Smooth muscle cell of bladder (primary cell): ENCODE measurements around the gene KRTAP29-1. TPM values are rescaled to one million over a fixed set of nuclear protein-coding genes. Genes with fewer than 3 reads are reported as not detected.

ENCODE experiments used
- total RNA-seq: library from RNA; depleted of rRNA; stranded (reverse); fragments of >200 nt; gene quantifications from 2 replicates; pipeline ENCODE4 v1.2.3, GENCODE V29; 2014

KRTAP29-1 gene
- total RNA-seq = not detected in 2 replicates

GRCh38 chr17:41301916-41302901, at the start of gene KRTAP29-1:
TSS of gene KRTAP29-1 (minus strand) at chr17:41302851. CDS start at chr17:41302851, 0 bp downstream.

DNA sequence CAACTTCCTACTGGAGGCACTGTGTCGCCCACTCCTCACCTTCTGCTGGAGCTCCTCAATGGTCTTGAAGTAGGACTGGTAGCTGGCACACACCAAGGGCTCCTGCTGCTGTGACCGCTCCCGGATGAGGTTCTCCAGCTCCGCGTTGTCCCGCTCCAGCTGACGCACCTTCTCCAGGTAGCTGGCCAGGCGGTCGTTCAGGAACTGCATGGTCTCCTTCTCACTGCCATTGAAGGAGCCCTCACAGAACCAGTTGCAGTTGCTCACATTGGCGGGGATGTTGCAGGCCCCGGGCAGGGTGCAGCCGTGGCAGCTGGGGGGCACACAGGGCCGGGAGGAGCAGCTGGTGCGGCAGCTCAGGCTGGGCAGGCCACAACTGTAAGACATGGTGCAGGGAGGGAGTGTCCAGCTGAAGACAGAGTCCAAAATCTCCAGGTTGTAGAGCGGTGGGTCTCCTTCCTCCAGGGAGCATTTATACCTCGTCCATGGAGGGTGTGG, 47.8 kb upstream of the KRTAP29-1 start, which contains the start of gene KRT33A:
Gene KRT33A, minus strand, starts transcription at position 448 of the 498 bp plus-strand sequence. Its CDS starts 61 bp downstream, at position 387.

DNA sequence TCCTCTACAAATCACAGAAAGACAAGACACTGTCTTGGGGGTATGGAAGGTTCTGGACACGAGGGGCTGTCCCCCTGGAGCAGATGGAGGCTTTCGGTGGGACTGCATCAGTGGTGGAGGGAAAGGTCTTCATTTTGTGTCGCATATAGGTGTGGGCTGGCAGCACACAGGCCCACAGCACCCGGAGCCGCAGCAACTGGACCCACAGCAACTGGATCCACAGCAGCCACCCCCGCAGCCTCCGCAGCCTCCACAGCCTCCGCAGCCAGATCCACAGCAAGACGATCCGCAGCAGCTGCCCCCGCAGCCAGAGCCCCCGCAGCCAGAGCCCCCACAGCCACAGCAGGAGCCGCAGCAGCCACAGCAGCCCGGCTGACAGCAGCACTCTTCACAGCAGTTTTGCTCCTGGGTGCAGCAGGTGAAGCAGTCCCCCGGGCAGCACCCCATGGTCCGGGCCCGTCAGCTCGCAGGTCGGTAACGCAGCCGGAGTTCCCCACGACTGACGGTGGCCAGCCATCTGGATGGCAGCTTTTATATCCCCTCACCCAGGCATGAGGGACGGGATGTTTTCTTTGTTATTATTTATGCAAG, 12.6 kb upstream of the KRTAP29-1 start, which contains the start of gene KRTAP17-1:
Gene KRTAP17-1, minus strand, starts transcription at position 507 of the 591 bp plus-strand sequence. Its CDS starts 60 bp downstream, at position 447.

GRCh38 chr17:41308918-41309359, 6.3 kb upstream of the KRTAP29-1 start, which contains the start of gene KRTAP16-1:
TSS of gene KRTAP16-1 (minus strand) at chr17:41309309. CDS start at chr17:41309253, 56 bp downstream.

GRCh38 chr17:41275648-41276190, 26.9 kb downstream of the KRTAP29-1 start, which contains the start of gene KRTAP9-7:
TSS of gene KRTAP9-7 (plus strand) at chr17:41275698. CDS start at chr17:41275698, 0 bp downstream.

GRCh38 chr17:41265078-41265477, 37.6 kb downstream of the KRTAP29-1 start, which contains the start of gene KRTAP9-6:
TSS of gene KRTAP9-6 (plus strand) at chr17:41265378. CDS start at chr17:41265378, 0 bp downstream.

DNA sequence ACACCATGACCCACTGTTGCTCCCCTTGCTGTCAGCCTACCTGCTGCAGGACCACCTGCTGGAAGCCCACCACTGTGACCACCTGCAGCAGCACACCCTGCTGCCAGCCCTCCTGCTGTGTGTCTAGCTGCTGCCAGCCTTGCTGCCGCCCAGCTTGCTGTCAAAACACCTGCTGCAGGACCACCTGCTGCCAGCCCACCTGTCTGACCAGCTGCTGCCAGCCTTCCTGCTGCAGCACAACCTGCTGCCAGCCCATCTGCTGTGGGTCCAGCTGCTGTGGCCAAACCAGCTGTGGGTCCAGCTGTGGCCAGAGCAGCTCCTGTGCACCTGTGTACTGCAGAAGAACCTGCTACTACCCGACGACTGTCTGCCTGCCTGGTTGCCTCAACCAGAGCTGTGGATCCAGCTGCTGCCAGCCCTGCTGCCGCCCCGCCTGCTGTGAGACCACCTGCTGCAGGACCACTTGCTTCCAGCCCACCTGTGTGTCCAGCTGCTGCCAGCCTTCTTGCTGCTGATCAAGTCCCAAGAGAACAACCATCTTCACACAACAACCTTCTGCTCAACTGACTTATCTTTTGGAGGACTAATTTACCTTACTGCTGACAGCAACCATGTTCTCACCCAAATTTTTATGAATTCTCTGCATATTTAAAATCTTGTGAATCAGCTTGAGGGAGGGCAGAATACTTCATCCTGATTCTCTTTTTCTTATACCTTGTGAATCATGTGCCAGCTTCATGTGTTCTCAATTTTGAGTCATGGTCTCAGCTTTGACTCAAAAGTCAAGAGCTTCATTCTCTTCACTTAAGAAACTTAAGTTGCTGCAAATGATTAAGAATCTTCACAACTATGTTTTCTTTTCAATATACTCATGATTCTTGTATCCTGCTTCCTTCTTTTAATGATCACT, 47.0 kb downstream of the KRTAP29-1 start, which contains the start of gene KRTAP9-9:
Gene KRTAP9-9, plus strand, starts transcription at position 4 of the 910 bp plus-strand sequence.

Other genes starting within 250 kb of the KRTAP29-1 start
- gene KRTAP2-2, start 247.6 kb downstream of the KRTAP29-1 start, total RNA-seq = not detected in 2 replicates
- gene KRTAP2-3, start 242.7 kb downstream of the KRTAP29-1 start, total RNA-seq = not detected in 2 replicates
- gene KRTAP2-4, start 237.0 kb downstream of the KRTAP29-1 start, total RNA-seq = not detected in 2 replicates
- not detected in 2 replicates for gene KRTAP4-7, start 218.7 kb downstream of the KRTAP29-1 start, total RNA-seq
- gene KRTAP4-8, start 204.7 kb downstream of the KRTAP29-1 start, total RNA-seq = not detected in 2 replicates
- not detected in 2 replicates for gene KRTAP4-16, start 200.6 kb downstream of the KRTAP29-1 start, total RNA-seq
- gene KRTAP4-9, start 197.5 kb downstream of the KRTAP29-1 start, total RNA-seq = not detected in 2 replicates
- not detected in 2 replicates for gene KRTAP4-11, start 184.5 kb downstream of the KRTAP29-1 start, total RNA-seq
- gene KRTAP4-12, start 178.7 kb downstream of the KRTAP29-1 start, total RNA-seq = not detected in 2 replicates
- not detected in 2 replicates for gene KRTAP4-6, start 162.3 kb downstream of the KRTAP29-1 start, total RNA-seq
- gene KRTAP4-5, start 153.0 kb downstream of the KRTAP29-1 start, total RNA-seq = not detected in 2 replicates
- not detected in 2 replicates for gene KRTAP4-4, start 142.1 kb downstream of the KRTAP29-1 start, total RNA-seq
- gene KRTAP4-3, start 134.6 kb downstream of the KRTAP29-1 start, total RNA-seq = not detected in 2 replicates
- gene KRTAP4-2, start 124.6 kb downstream of the KRTAP29-1 start, total RNA-seq = not detected in 2 replicates
- not detected in 2 replicates for gene KRTAP4-1, start 117.9 kb downstream of the KRTAP29-1 start, total RNA-seq
- not detected in 2 replicates for gene KRTAP9-1, start 113.0 kb downstream of the KRTAP29-1 start, total RNA-seq
- gene KRTAP9-2, start 76.2 kb downstream of the KRTAP29-1 start, total RNA-seq = not detected in 2 replicates
- not detected in 2 replicates for gene KRTAP9-3, start 70.4 kb downstream of the KRTAP29-1 start, total RNA-seq
- gene KRTAP9-8, start 64.9 kb downstream of the KRTAP29-1 start, total RNA-seq = not detected in 2 replicates
- gene KRTAP9-4, start 53.2 kb downstream of the KRTAP29-1 start, total RNA-seq = not detected in 2 replicates
- not detected in 2 replicates for gene KRTAP9-9, start 47.5 kb downstream of the KRTAP29-1 start, total RNA-seq
- not detected in 2 replicates for gene KRTAP9-6, start 37.5 kb downstream of the KRTAP29-1 start, total RNA-seq
- not detected in 2 replicates for gene KRTAP9-7, start 27.2 kb downstream of the KRTAP29-1 start, total RNA-seq
- gene KRTAP16-1, start 6.5 kb upstream of the KRTAP29-1 start, total RNA-seq = not detected in 2 replicates
- not detected in 2 replicates for gene KRTAP17-1, start 12.9 kb upstream of the KRTAP29-1 start, total RNA-seq
- not detected in 2 replicates for gene KRT33A, start 48.0 kb upstream of the KRTAP29-1 start, total RNA-seq
- gene KRT33B, start 67.0 kb upstream of the KRTAP29-1 start, total RNA-seq = 0.14 and 0.18 TPM in 2 replicates
- gene KRT34, start 79.5 kb upstream of the KRTAP29-1 start, total RNA-seq = 1.00 and 1.3 TPM in 2 replicates
- not detected in 2 replicates for gene KRT31, start 94.8 kb upstream of the KRTAP29-1 start, total RNA-seq
- not detected in 2 replicates for gene KRT37, start 121.7 kb upstream of the KRTAP29-1 start, total RNA-seq
- 0.09 and 0.14 TPM in 2 replicates for gene KRT38, start 138.1 kb upstream of the KRTAP29-1 start, total RNA-seq
- gene KRT32, start 164.5 kb upstream of the KRTAP29-1 start, total RNA-seq = under 0.01 TPM in 1 of 2 replicates, not detected in the other
- not detected in 2 replicates for gene KRT35, start 178.3 kb upstream of the KRTAP29-1 start, total RNA-seq
- gene KRT36, start 187.1 kb upstream of the KRTAP29-1 start, total RNA-seq = not detected in 2 replicates
- gene KRT13, start 202.8 kb upstream of the KRTAP29-1 start, total RNA-seq = 0.28 and 0.65 TPM in 2 replicates
- gene KRT15, start 216.0 kb upstream of the KRTAP29-1 start, total RNA-seq = 0.43 and 0.74 TPM in 2 replicates
- gene KRT19, start 225.5 kb upstream of the KRTAP29-1 start, total RNA-seq = 33.6 and 58.1 TPM in 2 replicates